ENCODE measurements around the gene MGMT.

The MGMT gene

DNA sequence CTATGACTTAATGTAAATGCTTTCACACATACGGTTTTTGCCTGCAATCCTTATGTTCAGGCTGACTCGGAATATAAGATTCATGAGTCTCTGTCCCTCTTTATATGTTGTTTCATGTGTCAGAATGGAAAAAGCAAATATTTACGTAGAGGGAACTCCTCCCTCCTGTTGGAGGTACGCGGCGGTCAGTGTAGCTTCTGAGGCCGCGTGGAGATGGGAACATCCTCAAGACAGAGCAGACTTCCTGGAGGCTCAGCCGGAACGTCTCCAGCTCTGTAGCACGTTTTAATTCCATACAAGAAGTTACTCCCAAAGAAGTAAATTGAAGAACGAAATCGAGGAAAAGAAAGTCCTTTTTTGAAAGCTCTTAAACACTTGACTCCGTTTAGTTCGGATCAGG lies 248.8 kb downstream of the MGMT start:
- DNase-seq: no peak

GRCh38 chr10:129716211-129716681 lies 249.2 kb downstream of the MGMT start:
- no peak for DNase-seq

DNA sequence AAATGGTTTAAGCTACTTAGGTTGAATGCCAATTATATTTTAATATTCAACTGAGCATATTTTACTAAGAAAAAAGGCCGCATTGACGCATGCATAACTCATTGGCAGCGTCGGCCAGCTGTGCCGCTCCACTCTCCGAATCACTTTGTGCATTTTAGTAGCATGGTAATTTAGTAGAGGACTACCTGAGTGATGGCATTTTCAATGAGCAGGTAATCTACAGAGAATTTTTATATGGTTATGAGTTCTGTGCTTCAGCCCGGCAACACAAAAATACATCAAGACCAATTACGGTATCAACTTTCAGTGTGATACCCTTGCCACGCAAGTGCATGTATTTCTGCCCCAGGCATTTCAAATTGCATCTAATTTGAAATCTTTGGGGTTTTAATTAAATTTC lies 249.8 kb downstream of the MGMT start:
- DNase-seq: no peak

DNA sequence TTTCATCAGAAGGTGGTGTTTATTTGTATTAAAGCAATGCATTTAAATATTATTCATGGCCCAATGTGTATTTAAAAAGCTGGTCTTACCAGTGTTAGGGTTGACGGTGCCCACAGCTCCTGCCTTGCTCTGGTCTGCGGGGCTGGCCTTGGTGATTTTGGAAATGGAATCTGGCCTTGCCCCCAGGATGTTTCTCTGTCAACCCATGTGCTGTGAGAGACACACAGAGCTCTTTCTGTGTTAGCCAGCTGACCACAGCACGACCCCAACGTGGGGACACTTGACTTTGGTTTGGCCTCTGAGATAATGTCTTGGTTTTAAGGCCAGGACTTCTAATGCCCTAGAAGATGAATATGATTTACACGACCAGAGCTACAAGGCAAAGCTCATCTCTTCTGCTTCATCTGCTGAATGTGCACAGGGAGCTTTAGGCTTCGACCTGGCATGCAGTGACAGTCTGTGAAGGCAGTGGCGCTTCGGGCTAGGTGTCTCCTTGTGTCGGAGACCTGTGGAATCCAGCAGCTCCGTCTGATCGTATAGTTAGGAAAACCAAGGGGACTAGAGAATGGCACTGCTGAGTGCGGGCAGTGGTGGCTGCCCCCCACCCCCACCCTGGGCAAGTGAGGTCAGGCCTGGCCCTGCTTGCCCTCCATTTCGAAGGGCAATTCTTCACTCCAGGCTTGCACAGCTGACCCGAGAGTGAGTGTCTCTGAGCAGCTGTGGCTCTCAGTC lies 250.9 kb downstream of the MGMT start:
- no peak for DNase-seq

- DNase-seq: no peak
Observed at GRCh38 chr10:129718548-129719414, 251.7 kb downstream of the MGMT start.

GRCh38 chr10:129719415-129719739 lies 252.3 kb downstream of the MGMT start:
- DNase-seq: no peak

DNA sequence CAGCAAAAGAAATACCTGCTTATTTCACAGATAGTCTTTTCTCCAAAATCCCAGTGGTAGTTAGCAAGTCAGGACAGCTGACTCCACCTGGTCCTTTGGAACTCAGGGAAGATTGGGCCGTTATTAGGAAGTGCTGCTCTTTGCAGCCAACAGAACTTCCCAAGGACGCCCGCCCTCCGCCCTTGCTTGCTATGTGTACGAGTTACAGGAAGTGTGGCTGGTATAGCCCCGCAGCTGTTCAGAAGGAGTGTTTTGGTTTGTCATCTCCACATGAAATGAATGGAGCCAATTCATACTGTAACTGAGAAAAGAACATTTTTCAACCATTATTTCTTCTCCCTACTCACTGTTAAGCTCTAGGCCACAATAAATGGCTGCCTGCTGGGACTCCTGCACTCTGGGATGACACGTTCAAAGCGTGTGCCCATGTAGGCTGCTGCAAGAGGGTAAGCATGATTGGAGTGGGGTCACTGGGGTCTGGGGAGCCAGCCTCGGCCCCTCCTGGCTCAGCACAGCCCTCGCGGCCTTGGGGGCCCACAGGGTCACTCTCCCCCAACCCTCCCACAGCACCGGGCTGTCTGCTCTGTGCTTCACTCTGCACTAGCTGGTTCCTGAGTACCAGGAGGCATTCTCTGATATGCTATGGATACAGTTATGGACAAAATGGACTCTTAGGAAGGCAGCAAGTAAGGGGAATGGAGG lies 253.0 kb downstream of the MGMT start:
- no peak for DNase-seq

GRCh38 chr10:129725011-129725410 lies 258.0 kb downstream of the MGMT start:
- DNase-seq: no peak

DNA sequence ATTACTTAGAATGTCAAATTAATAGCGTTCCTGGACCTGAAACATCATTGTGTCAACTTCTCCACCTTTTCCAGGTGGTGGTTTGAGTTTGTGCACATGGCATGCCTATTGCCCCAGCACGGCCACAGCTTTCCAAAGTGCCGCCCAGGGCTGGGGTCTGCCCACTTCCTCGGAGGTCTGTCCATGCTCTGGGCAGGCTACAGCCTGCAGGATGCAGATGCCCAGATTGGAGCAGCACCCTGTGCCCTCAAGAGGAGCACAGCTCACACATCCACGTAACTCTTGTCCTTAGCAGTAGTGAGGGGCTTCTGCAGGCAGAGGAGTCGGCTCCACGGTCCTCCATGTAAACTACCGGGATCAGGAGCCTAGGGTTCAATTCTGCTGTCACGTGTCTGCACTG lies 258.4 kb downstream of the MGMT start:
- no peak for DNase-seq

DNA sequence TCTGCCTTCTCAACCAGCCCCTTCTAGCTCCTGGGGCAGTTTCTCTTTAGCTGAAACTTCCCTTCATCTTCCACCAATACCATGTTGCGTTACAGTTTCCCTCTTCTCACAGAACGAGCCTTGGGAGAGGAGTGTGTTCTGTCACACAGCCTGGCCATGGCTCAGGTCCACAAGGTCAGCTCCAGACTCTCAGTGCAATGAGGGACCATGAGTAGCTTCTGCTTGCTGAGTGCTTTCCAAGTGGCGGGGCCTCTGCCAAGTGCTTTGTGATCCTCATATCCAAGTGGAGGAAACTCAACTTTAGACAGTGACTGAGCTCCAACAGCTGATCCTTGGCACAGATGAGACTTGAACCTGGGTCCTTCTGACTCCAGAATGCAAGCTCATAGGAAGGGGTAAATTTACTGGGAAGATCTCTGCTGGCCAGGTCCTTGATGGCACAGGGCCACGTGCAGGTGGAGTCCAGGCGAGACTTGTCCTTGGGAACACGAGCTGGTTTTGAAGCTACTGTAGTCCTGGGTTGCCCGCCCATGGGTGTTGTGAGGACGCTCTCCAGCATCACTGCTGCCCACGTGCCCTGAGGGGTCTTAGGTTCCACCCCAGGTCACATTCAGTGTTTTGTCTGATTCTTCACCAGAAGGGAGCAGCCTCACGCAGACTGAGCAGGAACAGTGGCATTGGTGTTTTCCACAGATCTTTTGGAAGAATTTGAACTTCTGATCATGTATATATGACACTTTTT lies 259.0 kb downstream of the MGMT start:
- DNase-seq: no peak

GRCh38 chr10:129727071-129727470 lies 260.0 kb downstream of the MGMT start:
- DNase-seq: no peak

DNA sequence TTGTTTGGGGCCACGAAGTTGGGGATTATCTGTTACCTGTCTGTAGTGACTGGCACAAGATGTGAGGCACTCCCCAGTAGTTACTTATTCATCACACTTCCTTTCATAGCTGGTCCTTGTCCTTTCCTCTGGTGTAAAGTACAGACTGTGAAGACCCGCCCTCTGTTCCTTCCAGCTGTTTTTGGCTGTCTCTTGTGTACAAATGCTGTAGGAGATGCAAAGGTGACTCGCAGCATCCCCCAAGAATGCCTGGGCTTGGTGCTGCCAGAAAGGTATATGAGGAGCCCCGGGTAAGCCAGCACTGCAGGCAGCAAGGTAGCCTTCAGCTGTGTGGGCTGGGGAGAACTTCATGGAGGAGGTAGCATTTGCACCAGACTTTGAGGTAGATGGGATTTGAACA lies 260.5 kb downstream of the MGMT start:
- DNase-seq: no peak

GRCh38 chr10:129728246-129728820 lies 261.3 kb downstream of the MGMT start:
- no peak for DNase-seq

- no peak for DNase-seq
Observed at GRCh38 chr10:129728905-129729795, 262.1 kb downstream of the MGMT start.

DNA sequence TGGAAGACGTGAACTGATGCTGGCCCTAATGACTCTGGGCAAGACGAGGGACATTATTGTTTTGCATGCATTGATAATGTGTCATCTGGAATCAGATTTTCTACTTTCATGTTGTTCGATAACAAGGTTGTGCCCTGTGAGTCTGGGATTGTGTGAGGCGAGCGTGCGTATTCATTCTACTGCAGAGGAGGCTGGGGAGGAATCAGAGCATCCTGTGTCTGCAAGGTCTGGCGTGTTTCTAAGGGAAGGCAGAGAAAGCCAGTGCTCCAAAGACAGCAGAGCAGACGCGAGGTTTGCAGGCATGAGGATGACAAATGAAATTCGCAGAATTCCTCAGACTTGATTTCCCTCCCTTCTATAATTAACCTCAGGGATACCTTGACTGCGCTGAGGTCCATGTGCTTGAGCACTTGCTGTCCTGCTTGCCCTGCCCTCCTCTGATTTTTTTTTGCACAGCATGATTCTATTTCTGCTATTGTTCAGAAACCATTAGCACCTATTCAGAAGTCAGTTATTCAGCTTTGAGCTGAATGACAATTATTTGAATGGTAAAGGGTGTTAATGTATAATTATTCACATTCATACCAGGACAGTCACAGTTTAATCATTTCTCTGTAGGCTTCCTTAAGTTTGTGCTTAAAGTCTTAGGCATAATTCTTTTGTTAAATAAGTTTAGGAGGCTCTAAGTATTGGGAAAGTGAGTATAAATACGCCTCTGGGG lies 263.4 kb downstream of the MGMT start:
- DNase-seq: no peak

DNA sequence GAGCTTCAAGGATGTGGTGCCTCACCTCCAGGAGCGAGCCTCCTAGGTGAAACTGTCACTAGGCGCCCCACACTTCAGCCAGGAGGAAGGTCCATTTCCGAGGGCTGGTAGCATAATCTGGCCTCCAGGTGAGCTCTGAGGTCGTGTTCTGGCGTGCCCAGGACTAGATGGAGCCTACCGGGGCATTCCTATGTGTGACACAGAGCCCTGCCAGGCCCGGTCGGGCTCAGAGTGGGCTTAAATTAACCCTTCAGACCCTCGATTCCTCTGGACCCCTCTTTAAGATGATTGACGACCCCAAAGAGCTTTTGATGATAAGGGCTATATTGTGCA lies 263.9 kb downstream of the MGMT start:
- no peak for DNase-seq

DNA sequence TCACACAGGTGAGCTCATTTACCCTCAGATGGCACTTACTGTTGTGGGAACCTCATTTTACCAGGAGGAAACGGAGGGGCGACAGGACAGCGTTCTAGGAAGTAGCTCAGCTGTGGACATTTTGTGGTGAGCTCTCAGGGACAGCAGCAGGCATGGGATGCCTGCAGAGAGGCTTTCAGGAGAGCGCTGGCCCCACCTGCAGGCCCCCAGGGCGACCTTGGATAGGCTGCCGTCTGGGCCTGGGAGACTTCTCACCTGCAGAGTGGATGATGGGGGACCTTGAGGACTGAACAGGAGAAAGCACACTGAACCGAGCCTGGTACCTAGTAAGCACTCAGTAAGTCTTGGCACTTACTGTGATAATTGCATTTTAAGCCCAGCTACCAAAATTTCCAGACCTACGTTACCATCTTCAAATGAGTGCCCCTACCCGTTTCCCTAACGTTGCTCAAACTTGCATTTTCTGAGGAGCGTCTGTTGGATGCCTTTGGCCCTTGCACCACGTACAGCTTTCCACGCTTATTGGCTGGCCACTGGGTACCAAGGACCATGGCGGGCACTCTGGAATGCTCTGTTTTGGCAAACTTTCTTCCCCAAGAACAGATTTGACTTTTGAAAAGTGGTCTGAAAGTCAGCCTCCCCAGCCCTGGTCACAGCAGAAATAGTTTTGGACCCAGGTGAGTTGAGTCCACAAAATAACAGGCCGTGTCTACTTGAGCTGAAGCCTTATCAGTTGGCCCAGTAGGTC lies 273.7 kb downstream of the MGMT start:
- DNase-seq: no peak

- no peak for DNase-seq
Observed at GRCh38 chr10:129741280-129741977, 274.4 kb downstream of the MGMT start.
